ENCODE results near the gene MKS1.

The MKS1 gene

GRCh38 chr17:58232707-58233156, 13.7 kb upstream of the MKS1 start:
- Histone ChIP-seq H3K36me3 (no peaks in the 10 kb centered on the region), H3K27ac (no peak overlapping the region), H3K4me3 (no peak overlapping the region), H3K27me3 (peaks cover 0 to 44% of the 10 kb centered on the region in 2 donors), H3K9me3 (no peaks in the 10 kb centered on the region), H3K4me1 (no peaks in the 10 kb centered on the region)
- no peak for TF ChIP-seq CTCF (IDR thresholded peaks at IDR 0.05)
- intact Hi-C loops (cut with DNase I; ENCODE audit: low total_unique reads): no loop called here
- no peak for DNase-seq

GRCh38 chr17:58231641-58232040, 12.6 kb upstream of the MKS1 start:
- no peak for TF ChIP-seq CTCF (IDR thresholded peaks at IDR 0.05)
- DNase-seq: no peak
- Histone ChIP-seq H3K4me3 (no peak overlapping the region), H3K27me3 (peaks cover 0 to 44% of the 10 kb centered on the region in 2 donors), H3K27ac (no peak overlapping the region), H3K9me3 (no peaks in the 10 kb centered on the region), H3K36me3 (no peaks in the 10 kb centered on the region), H3K4me1 (no peaks in the 10 kb centered on the region)
- intact Hi-C loops (cut with DNase I; ENCODE audit: low total_unique reads): no loop called here

GRCh38 chr17:58229881-58230280, 10.8 kb upstream of the MKS1 start:
- Histone ChIP-seq H3K4me3 (no peak overlapping the region), H3K27ac (no peak overlapping the region), H3K9me3 (no peaks in the 10 kb centered on the region), H3K4me1 (no peaks in the 10 kb centered on the region), H3K27me3 (peaks cover 0 to 41% of the 10 kb centered on the region in 2 donors), H3K36me3 (no peaks in the 10 kb centered on the region)
- intact Hi-C loops (cut with DNase I; ENCODE audit: low total_unique reads): no loop called here
- TF ChIP-seq CTCF (IDR thresholded peaks at IDR 0.05): no peak
- DNase-seq: no peak

GRCh38 chr17:58229384-58229783, 10.3 kb upstream of the MKS1 start:
- TF ChIP-seq CTCF (IDR thresholded peaks at IDR 0.05): no peak

GRCh38 chr17:58228679-58229078, 9.6 kb upstream of the MKS1 start:
- Histone ChIP-seq H3K4me1 (no peaks in the 10 kb centered on the region), H3K27me3 (peaks cover 0 to 31% of the 10 kb centered on the region in 2 donors), H3K27ac (no peak overlapping the region), H3K36me3 (no peaks in the 10 kb centered on the region), H3K4me3 (no peak overlapping the region), H3K9me3 (no peaks in the 10 kb centered on the region)
- TF ChIP-seq CTCF (IDR thresholded peaks at IDR 0.05): no peak
- intact Hi-C loops (cut with DNase I; ENCODE audit: low total_unique reads): no loop called here
- DNase-seq: no peak

More at GRCh38 chr17:58229384-58229783, 10.3 kb upstream of the MKS1 start:
- no peak overlapping the region for H3K27ac ChIP-seq
- H3K4me3 ChIP-seq: no peak overlapping the region
- no peaks in the 10 kb centered on the region for H3K36me3 ChIP-seq
- no peaks in the 10 kb centered on the region for H3K4me1 ChIP-seq
- no peak for DNase-seq
- H3K27me3 ChIP-seq: peaks cover 0 to 38% of the 10 kb centered on the region in 2 donors
- no peaks in the 10 kb centered on the region for H3K9me3 ChIP-seq
- intact Hi-C loops (cut with DNase I; ENCODE audit: low total_unique reads): no loop called here

- Histone ChIP-seq H3K4me3 (no peak overlapping the region), H3K4me1 (no peaks in the 10 kb centered on the region), H3K9me3 (no peaks in the 10 kb centered on the region), H3K27me3 (peaks cover 0 to 29% of the 10 kb centered on the region in 2 donors), H3K27ac (no peak overlapping the region), H3K36me3 (no peaks in the 10 kb centered on the region)
- DNase-seq: no peak
- no peak for TF ChIP-seq CTCF (IDR thresholded peaks at IDR 0.05)
- intact Hi-C loops (cut with DNase I; ENCODE audit: low total_unique reads): no loop called here
Measured at GRCh38 chr17:58227733-58228132, 8.7 kb upstream of the MKS1 start.
